ENCODE results near the gene DSCAML1. TPM values are rescaled to one million over a fixed set of nuclear protein-coding genes. Genes with fewer than 3 reads are reported as not detected.

The DSCAML1 gene
- total and polyA plus RNA-seq, 7 donors = 0.04 to 0.52 (median 0.06) TPM

DNA sequence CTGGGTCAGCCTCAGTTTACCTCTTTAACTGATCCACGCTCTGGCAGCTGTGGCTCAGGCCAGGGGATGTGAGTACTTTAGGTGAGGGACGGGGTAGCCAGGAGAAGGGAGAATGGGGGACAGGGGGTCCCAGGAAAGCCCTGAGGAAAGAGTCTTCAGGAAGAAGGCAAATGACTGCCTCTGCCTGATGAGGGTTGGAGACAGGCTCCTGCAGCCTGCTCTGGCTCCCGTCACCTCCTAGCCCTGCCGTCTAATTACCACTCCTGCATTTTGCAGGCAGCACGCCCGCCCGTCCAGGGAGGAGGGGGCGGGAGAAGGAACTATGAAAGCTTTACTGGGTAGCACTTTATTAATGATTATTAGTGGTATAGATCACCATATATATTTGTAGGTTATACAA is 352.8 kb downstream of the DSCAML1 start:
- WGBS, 3 donors = 60 to 62% (median 62%) methylated on average over 8 of the region's 8 CpGs
- no peaks in the 10 kb centered on the region for H3K36me3 ChIP-seq (ENCODE audit: insufficient read depth in 1 of 2, low read depth in 1 of 2)
- H3K9me3 ChIP-seq = no peaks in the 10 kb centered on the region
- no peak overlapping the region for H3K4me3 ChIP-seq
- TF ChIP-seq, protein P1, sequence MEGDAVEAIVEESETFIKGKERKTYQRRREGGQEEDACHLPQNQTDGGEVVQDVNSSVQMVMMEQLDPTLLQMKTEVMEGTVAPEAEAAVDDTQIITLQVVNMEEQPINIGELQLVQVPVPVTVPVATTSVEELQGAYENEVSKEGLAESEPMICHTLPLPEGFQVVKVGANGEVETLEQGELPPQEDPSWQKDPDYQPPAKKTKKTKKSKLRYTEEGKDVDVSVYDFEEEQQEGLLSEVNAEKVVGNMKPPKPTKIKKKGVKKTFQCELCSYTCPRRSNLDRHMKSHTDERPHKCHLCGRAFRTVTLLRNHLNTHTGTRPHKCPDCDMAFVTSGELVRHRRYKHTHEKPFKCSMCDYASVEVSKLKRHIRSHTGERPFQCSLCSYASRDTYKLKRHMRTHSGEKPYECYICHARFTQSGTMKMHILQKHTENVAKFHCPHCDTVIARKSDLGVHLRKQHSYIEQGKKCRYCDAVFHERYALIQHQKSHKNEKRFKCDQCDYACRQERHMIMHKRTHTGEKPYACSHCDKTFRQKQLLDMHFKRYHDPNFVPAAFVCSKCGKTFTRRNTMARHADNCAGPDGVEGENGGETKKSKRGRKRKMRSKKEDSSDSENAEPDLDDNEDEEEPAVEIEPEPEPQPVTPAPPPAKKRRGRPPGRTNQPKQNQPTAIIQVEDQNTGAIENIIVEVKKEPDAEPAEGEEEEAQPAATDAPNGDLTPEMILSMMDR (IDR thresholded peaks at IDR 0.05) = no peak
- H3K4me1 ChIP-seq = no peaks in the 10 kb centered on the region
- ATAC-seq (no peak), DNase-seq (no peak)
- H3K27me3 ChIP-seq (ENCODE audit: insufficient read depth in 3 of 3, low read length in 2 of 3) = peaks cover 0 to 42% (median 1%) of the 10 kb centered on the region in 3 donors
- intact Hi-C loops (cut with DNase I) = no loop called here
- H3K27ac ChIP-seq = no peak overlapping the region

DNA sequence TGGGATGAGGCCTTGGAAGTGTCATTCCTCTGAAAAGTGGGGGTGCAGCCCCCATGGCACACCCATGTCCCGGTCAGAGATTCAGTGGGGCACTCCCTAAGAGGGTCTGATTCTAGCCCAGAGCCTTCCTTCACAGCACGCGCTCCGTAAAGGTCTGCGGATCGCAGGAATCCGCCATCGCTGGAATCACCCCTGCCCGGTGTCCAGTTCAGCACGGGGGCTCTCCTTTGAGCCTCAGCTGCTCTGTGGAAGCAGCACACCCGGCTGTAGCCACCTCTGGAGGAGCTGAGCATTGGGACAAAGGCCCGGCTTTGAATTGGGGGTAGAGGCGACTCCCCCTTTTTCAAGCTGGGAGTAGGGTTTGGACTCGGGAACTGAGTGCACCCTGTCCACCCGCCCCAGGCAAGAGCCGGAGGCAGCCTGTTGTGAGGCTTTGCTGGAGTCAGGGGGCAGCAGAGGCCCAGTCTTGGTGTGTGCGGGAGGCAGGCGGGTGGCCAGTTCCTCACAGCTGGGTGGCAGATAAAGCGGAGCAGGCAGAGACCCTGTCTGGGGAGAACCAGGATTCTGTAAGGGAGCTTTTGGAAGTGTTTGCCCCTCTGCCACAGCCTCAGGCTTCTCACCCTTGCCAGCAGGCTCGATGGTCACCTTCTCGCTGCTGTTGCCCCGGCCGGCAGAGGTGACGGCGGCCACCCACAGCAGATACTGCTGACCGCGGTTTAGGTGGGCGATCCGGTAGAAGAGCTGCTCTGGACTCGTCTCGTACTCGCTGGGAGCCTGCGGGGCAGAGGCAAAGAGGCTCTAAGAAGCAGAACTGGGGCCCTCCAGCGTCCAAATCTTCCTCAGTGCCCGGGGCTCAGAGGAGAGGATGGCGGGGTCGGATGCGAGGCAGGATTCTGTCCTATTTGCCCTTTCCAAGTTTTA is 353.5 kb downstream of the DSCAML1 start:
- no peaks in the 10 kb centered on the region for H3K36me3 ChIP-seq (ENCODE audit: insufficient read depth in 1 of 2, low read depth in 1 of 2)
- H3K4me3 ChIP-seq = no peak overlapping the region
- peak in 1 of 2 donors; percentile 64 for DNase-seq

DNA sequence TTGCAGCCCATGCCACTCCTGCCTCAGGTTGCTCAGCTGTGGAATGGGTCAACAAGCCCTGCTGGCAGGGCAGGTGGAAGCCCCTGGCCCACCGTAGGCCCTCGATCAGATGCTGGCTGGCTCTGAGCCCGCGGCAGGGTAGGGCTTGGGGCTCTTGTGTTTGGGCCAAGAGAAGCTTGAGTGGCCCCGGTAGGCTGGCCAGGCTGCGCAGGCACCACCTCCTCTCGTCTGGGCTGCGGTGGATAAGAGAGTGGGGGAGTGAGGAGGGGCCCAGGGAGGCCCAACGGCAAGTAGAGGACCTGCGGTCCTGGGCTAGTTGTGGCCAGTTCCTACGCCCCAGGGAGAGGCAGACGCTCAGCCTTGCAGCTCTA is 354.2 kb downstream of the DSCAML1 start:
- H3K27ac ChIP-seq = no peak overlapping the region
- WGBS, 3 donors = 73 to 84% (median 75%) methylated on average over 12 of the region's 12 CpGs
- TF ChIP-seq, protein P1 (IDR thresholded peaks at IDR 0.05) = no peak
- no peak overlapping the region for H3K4me3 ChIP-seq
- no peaks in the 10 kb centered on the region for H3K36me3 ChIP-seq (ENCODE audit: insufficient read depth in 1 of 2, low read depth in 1 of 2)
- peak in 1 of 4 donors; percentile 5 for ATAC-seq
- no peaks in the 10 kb centered on the region for H3K9me3 ChIP-seq
- intact Hi-C loops (cut with DNase I) = no loop called here
- no peak for DNase-seq
- H3K27me3 ChIP-seq (ENCODE audit: insufficient read depth in 3 of 3, low read length in 2 of 3) = peaks cover 0 to 47% (median 1%) of the 10 kb centered on the region in 3 donors
- no peaks in the 10 kb centered on the region for H3K4me1 ChIP-seq

More for the DNA sequence above, 353.5 kb downstream of the DSCAML1 start:
- Histone ChIP-seq H3K27me3 (ENCODE audit: insufficient read depth in 3 of 3, low read length in 2 of 3) (peaks cover 0 to 42% (median 1%) of the 10 kb centered on the region in 3 donors), H3K27ac (no peak overlapping the region), H3K4me1 (no peaks in the 10 kb centered on the region), H3K9me3 (no peaks in the 10 kb centered on the region)
- TF ChIP-seq, protein P1 (IDR thresholded peaks at IDR 0.05) = peak; percentile 25
- WGBS, 3 donors = 37 to 45% (median 38%) methylated on average over 38 of the region's 38 CpGs
- intact Hi-C loops (cut with DNase I) = no loop called here
- peak; percentile 49 to 65 (median 62) for ATAC-seq

DNA sequence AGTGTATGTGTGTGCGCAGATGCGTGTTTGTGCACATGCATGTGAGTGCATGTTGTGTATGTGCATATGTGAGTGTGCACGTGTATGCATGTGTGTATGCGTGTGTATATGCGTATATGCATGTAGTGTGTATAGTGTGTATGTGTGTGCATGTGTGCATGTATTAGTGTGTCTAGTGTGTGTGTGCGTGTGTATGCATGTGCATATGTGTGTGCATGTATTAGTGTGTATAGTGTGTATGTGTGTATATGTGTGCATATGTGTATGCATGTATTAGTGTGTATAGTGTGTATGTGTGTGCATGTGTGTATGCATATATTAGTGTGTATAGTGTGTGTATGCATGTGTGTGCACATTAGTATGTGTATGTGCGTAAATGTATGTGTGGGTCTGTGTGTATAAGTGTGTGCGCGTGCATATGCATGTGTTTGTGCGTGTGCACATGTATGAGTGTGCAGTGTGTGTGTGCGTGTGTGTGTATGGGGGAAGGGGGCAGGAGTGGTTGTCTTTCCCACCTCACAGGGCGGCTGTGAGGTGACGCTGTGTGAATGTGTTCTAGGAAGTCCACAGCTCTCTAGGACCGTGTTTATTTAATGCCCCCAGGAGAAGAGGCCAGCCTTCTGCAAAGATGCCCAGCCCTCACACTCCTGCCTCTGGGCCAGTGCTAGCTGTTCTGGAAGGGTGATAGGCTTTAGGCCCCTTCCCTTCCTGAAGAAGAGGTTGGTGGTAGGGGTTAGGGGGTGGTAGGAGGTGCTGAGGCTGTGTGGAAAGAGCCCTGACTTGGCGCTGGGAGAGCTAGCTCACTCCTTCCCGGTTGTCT is 354.8 kb downstream of the DSCAML1 start:
- Histone ChIP-seq H3K27me3 (ENCODE audit: insufficient read depth in 3 of 3, low read length in 2 of 3) (peaks cover 0 to 43% (median 1%) of the 10 kb centered on the region in 3 donors), H3K9me3 (no peaks in the 10 kb centered on the region), H3K4me3 (no peak overlapping the region), H3K27ac (no peak overlapping the region), H3K36me3 (ENCODE audit: insufficient read depth in 1 of 2, low read depth in 1 of 2) (no peaks in the 10 kb centered on the region), H3K4me1 (no peaks in the 10 kb centered on the region)
- WGBS, 3 donors = 87 to 93% (median 91%) methylated on average over 16 of the region's 16 CpGs
- TF ChIP-seq, protein P1 (IDR thresholded peaks at IDR 0.05) = no peak
- ATAC-seq (no peak), DNase-seq (no peak)
- intact Hi-C loops (cut with DNase I) = no loop called here

All from psoas muscle (tissue), 8 donors.